ENCODE measurements around the gene PLXNA4.

- TF ChIP-seq CTCF (IDR thresholded peaks at IDR 0.05): no peak
- no peak for TF ChIP-seq RAD21 (conservative IDR thresholded peaks at IDR 0.05 in 1 of 2, IDR thresholded peaks at IDR 0.05 in 1 of 2)
- no peak for TF ChIP-seq EHMT2 (IDR thresholded peaks at IDR 0.05; ENCODE audit: low read depth)
- no peak for TF ChIP-seq ZNF302 (CRISPR knock-in tag; IDR thresholded peaks at IDR 0.05)
- TF ChIP-seq CBX8 (IDR thresholded peaks at IDR 0.05): no peak
- no peak for TF ChIP-seq CHD4 (IDR thresholded peaks at IDR 0.05; ENCODE audit: borderline replicate concordance)
These were observed 61.8 kb downstream of the PLXNA4 start for GRCh38 chr7:132514430-132514829.

All from A549 (cell line).